Left colon (tissue), 2 donors: ENCODE measurements around the gene ENOX1. TPM values are rescaled to one million over a fixed set of nuclear protein-coding genes. Genes with fewer than 3 reads are reported as not detected.

Source experiments
- ATAC-seq: fragments of 200-7000 bp; cut with Tn5 transposase; one replicate; pipeline ENCODE4 v1.9.1; 2020; ENCODE audit warnings: mild to moderate bottlenecking, moderate library complexity
- DNase-seq, 2 donors: peaks; one replicate each; pipeline ENCODE4 v3.0.0-alpha.2; 2020
- intact Hi-C, 2 donors: fragments of 100-400 bp; cut with DNase I in 1 of 2; cut with micrococcal nuclease in 1 of 2; formaldehyde crosslinking; loops; one replicate each; pipeline versions ENCODE4 v1.11.2 to v1.14.0; 2022; cut with DNase I, micrococcal nuclease
- total RNA-seq, 2 donors: library from RNA; stranded (reverse); fragmentation: NEBNext Ultra II Directional; extraction: Animal tissue kit (Norgen Biotek cat#: 25700); gene quantifications; one replicate each; pipeline ENCODE4 v1.2.1, GENCODE V29; 2021
- donor health status: DM: no; HTN: no; CAD: no.
- donor health status: DM: yes; HTN: yes; CAD: no.

The ENOX1 gene
- total RNA-seq, 2 donors from 2014 or later, result 0.09 to 0.87 TPM

GRCh38 chr13:43235028-43235427, 551.7 kb downstream of the ENOX1 start:
- DNase-seq (no peak), ATAC-seq (no peak)
- intact Hi-C loops, result no loop called here

DNA sequence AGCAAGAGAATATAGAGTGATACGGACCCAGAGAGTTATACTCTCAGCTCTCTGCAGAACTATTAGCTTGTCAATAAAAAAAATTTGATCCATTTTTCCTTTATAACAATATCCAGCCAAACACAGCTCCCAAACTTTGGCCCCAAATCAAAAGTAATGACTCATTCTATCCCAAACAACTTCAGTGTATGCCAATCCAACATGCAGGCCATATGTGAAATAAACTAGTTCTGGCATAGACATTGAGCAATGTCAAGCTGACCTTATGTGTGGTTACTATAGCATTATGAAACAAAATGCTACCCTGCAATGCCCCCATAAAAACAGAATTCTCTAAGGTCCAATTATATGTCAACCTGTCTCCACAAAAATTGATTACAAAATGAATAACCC, 553.9 kb downstream of the ENOX1 start:
- intact Hi-C loops, result no loop called here
- ATAC-seq, result no peak

DNA sequence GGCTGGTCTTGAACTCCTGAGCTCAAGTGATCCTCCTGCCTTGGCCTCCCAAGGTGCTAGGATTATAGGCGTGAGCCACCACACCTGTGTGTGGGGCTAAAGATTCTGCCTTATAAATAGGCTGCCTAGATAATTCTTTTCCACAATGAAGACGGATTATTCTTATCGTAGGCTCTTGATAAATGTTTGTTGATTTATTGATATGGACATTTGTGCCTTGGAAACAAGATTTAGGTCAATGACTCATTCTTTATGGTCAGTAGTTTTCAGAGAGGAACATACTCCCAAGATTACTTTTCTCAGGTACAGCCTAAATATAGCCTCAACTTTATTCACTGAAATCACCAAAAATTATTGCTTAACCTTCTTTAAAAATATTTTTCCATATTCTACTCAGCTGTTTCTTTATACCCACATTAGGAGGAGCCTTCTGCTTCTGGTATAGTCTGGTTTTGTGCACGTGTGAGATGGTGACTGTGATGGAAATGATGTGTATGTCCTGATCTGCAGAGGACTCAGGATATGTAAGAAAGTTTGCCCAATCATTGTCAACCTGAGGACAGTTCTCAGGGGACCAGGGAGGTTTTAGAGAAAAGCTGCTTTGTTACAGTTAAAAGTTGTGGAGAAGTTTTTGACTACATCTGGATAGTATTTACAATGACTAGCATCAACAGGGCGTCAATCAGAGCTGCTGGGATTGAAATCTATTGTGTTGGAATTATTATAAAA, 554.5 kb downstream of the ENOX1 start:
- DNase-seq (no peak), ATAC-seq (no peak)

More for the DNA sequence above, 553.9 kb downstream of the ENOX1 start:
- no peak for DNase-seq

GRCh38 chr13:43230989-43231388, 555.8 kb downstream of the ENOX1 start:
- no peak for DNase-seq
- no peak for ATAC-seq
- intact Hi-C loops, result no loop called here

More for the DNA sequence above, 554.5 kb downstream of the ENOX1 start:
- intact Hi-C loops, result no loop called here

DNA sequence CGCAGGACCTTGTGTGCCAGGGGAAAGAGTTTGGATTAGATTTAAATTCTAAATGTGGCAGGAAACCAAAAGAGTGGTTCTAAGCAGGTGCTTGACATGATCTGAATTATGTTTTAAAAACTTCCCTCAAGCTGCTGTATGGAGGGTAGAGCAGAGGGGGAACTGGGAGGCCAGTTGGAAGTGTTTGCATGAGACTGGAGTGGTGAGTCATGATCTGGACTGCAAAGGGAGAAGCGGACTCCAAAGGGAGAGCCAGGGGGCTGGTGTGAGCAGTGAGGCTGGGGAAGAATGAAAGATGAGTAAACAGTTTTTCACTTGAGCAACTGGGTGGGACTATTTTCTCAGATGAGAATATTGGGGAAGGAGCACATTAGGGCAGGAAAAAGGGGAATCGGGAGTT, 557.3 kb downstream of the ENOX1 start:
- DNase-seq (no peak), ATAC-seq (no peak)
- intact Hi-C loops, result no loop called here

GRCh38 chr13:43227721-43228120, 559.1 kb downstream of the ENOX1 start:
- DNase-seq (no peak), ATAC-seq (no peak)
- intact Hi-C loops, result no loop called here

DNA sequence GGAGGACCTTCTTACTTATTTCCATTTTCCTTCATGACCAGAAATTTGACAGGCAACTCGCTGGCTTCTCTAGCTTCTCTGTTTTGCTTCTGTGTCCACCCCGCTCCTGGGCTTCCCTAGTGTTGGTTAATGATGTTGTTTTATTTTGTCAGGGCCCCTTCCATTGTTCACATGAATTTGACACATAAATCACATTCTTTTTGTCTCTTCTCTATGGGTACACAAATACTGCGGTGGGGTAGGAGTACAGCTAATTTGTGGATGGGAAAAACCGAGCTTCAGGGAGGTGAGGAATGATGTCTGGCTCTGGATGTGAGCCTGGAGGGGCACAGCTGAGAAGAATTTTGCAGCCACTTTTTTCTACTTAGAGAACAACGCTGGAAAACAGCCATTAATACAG, 563.6 kb downstream of the ENOX1 start:
- DNase-seq (no peak), ATAC-seq (no peak)
- intact Hi-C loops, result no loop called here

- ATAC-seq (no peak), DNase-seq (no peak)
- intact Hi-C loops, result no loop called here
Observed at GRCh38 chr13:43222086-43222485, 564.7 kb downstream of the ENOX1 start.

- DNase-seq, result no peak
- no peak for ATAC-seq
- intact Hi-C loops, result no loop called here
Observed at GRCh38 chr13:43221611-43222010, 565.2 kb downstream of the ENOX1 start.

- no peak for DNase-seq
- ATAC-seq, result no peak
- intact Hi-C loops, result no loop called here
Observed at GRCh38 chr13:43220873-43221595, 565.7 kb downstream of the ENOX1 start.

- intact Hi-C loops, result no loop called here
- ATAC-seq (no peak), DNase-seq (no peak)
Observed at GRCh38 chr13:43214124-43214523, 572.6 kb downstream of the ENOX1 start.

- ATAC-seq (no peak), DNase-seq (no peak)
- intact Hi-C loops, result no loop called here
Observed at GRCh38 chr13:43206838-43207237, 579.9 kb downstream of the ENOX1 start.

GRCh38 chr13:43205416-43205815, 581.4 kb downstream of the ENOX1 start:
- ATAC-seq (no peak), DNase-seq (no peak)
- intact Hi-C loops, result no loop called here

- DNase-seq (no peak), ATAC-seq (no peak)
- intact Hi-C loops, result no loop called here
Observed at GRCh38 chr13:43204591-43204990, 582.2 kb downstream of the ENOX1 start.

DNA sequence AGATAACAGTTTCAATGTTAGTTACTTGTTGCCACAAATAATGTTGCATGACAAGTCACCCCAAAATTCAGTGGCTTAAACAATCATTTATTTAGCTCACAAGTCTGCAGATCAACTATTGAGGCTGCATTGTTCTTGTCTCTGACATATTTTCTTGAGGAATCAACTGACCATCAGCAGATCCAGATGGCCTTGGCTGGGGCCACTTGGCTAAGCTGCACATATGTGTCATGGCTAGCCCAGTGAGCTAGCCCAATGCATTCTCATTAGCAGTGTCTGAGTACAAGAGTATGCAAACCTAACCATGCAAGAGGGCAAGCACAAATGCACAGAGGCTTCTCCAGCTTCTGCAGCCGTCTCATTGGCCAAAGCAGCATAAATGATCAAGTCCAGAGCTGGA, 583.0 kb downstream of the ENOX1 start:
- intact Hi-C loops, result no loop called here
- ATAC-seq (no peak), DNase-seq (no peak)

DNA sequence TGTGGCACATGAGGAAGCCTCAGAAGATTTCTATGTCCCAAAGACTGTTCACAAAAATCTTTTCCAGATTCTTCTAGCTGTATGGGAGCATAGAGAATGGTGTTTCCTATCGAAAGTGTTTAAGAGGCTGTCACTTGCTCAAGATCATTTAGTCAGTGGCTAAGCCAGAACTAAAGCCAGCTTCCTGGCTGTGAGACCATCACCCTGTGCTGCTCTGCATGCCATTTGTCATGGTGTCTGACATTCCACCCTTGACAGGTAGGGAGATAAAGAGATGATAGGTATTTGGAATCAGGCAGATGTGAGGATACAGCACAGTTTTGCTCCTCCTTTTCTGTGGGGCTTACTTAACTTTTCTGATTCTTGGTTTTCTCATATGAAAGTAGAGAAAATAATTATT, 586.0 kb downstream of the ENOX1 start:
- intact Hi-C loops, result no loop called here
- no peak for ATAC-seq

DNA sequence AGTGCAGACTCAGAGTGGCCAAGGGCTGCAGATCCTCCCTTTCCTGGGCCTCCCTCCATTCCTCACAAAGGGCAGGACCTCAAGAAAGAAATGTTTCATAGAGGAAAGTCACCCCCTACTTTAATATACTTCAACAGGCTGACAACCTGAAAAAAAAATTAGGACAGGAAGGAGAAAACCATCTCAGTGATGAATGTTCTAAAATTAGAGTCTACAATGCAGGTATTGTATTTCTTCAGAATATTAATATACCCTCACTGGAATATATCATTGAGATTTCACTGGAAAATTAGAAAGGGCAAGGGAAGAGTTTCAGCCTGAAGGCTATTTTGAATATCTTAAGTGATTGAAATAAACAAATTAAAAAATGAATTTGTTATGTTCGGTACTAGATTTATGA, 586.5 kb downstream of the ENOX1 start:
- no peak for ATAC-seq
- intact Hi-C loops, result no loop called here
- DNase-seq, result no peak

More for the DNA sequence above, 586.0 kb downstream of the ENOX1 start:
- no peak for DNase-seq

GRCh38 chr13:43196750-43197370, 589.9 kb downstream of the ENOX1 start:
- intact Hi-C loops, result no loop called here
- DNase-seq, result no peak
- no peak for ATAC-seq

GRCh38 chr13:43196086-43196621, 590.6 kb downstream of the ENOX1 start:
- no peak for DNase-seq
- no peak for ATAC-seq
- intact Hi-C loops, result no loop called here

DNA sequence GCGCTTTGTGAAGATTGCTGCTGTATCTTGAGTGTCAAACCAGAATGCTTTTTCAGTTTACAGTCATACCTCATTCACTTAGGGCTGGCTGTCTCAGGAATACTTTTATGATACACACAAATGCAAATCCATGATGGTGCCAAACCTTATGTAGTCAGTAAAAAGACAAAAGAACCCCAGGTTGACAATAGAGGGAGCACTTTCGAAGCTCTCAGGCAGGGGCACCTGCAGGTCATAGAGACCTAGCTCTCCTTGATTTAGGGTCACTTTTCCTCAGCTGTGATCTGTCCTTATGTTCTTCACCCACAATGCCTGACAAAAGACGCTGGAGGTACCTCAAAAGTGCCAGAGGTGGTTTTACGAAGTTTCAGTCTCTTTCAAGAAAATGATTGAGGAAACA, 591.2 kb downstream of the ENOX1 start:
- intact Hi-C loops, result no loop called here
- DNase-seq, result no peak
- no peak for ATAC-seq
